PC-9 (cell line): ENCODE results near the gene OSM. TPM values are rescaled to one million over a fixed set of nuclear protein-coding genes. Genes with fewer than 3 reads are reported as not detected.

Experiments
- BruUV-seq: library from RNA; stranded (reverse); fragments of 400-500 nt; replicated peaks from 2 replicates; lab custom pipeline; 2021; lab: Mats Ljungman, UMichigan
- CTCF ChIA-PET: fragments of 300-600 bp; sonication (Branson Sonifier 250); formaldehyde crosslinking; loops from one replicate; lab custom pipeline; 2022; ENCODE audit warnings: antibody characterized with exemption; lab: Charles Lee
- POLR2A ChIA-PET: fragments of 300-600 bp; sonication (Branson Sonifier 250); formaldehyde crosslinking; loops from one replicate; lab custom pipeline; 2022; ENCODE audit warnings: antibody characterized with exemption; ENCODE audit not compliant: unreplicated experiment; lab: Charles Lee
- DNase-seq, 2 experiments: peaks; one replicate each; pipeline versions ENCODE4 v3.0.0 to v3.0.0-alpha.2; 2015 to 2022; ENCODE audit warnings: mixed read lengths in 1 of 2
- H2AFZ ChIP-seq: fragments of 200-600 bp; sonication (generic); 2 replicates; pipeline ENCODE4 v1.8.1; 2017; ENCODE audit warnings: antibody characterized with exemption
- H3F3A ChIP-seq: fragments of 200-600 bp; sonication (generic); 2 replicates; pipeline ENCODE4 v1.8.1; 2017; ENCODE audit warnings: antibody characterized with exemption, mild to moderate bottlenecking, low read depth; ENCODE audit not compliant: insufficient read depth
- H3K27ac ChIP-seq: fragments of 200-600 bp; sonication (generic); 2 replicates; pipeline ENCODE4 v1.6.1; 2016; ENCODE audit warnings: mixed run types
- H3K27me3 ChIP-seq: fragments of 200-600 bp; sonication (generic); 2 replicates; pipeline ENCODE4 v1.6.1; 2016; ENCODE audit warnings: low read depth, mixed run types; ENCODE audit not compliant: insufficient read depth
- H3K36me3 ChIP-seq: fragments of 200-600 bp; sonication (generic); 2 replicates; pipeline ENCODE4 v1.6.1; 2016; ENCODE audit warnings: low read depth, mixed run types
- H3K4me1 ChIP-seq: fragments of 200-600 bp; sonication (generic); replicated peaks from 2 replicates; pipeline ENCODE4 v1.6.1; 2016; ENCODE audit warnings: mixed run types; ENCODE audit not compliant: insufficient read depth
- H3K4me2 ChIP-seq: fragments of 200-600 bp; sonication (generic); 2 replicates; pipeline ENCODE4 v1.6.1; 2017; ENCODE audit warnings: mixed run types
- H3K4me3 ChIP-seq: fragments of 200-600 bp; sonication (generic); 2 replicates; pipeline ENCODE4 v1.6.1; 2016; ENCODE audit warnings: mixed run types
- H3K79me2 ChIP-seq: fragments of 200-600 bp; sonication (generic); 2 replicates; pipeline ENCODE4 v1.6.1; 2017; ENCODE audit warnings: low read depth, mixed run types
- H3K9me2 ChIP-seq: fragments of 200-600 bp; sonication (generic); 2 replicates; pipeline ENCODE4 v1.8.1; 2017; ENCODE audit warnings: mild to moderate bottlenecking; ENCODE audit not compliant: insufficient read depth
- H3K9me3 ChIP-seq: fragments of 200-600 bp; sonication (generic); 2 replicates; pipeline ENCODE4 v1.8.1; 2016; ENCODE audit warnings: low read depth; ENCODE audit not compliant: insufficient read depth
- H4K20me1 ChIP-seq: fragments of 200-600 bp; sonication (generic); 2 replicates; pipeline ENCODE4 v1.8.1; 2017; ENCODE audit not compliant: insufficient read depth
- EZH2 ChIP-seq: fragments of 200-600 bp; sonication (generic); IDR thresholded peaks from 2 replicates; pipeline ENCODE4 v1.8.0; 2017; ENCODE audit warnings: antibody characterized with exemption, low read depth
- intact Hi-C: fragments of 100-400 bp; cut with micrococcal nuclease; formaldehyde crosslinking; loops from one replicate; pipeline ENCODE4 v1.10.0; 2022; ENCODE audit not compliant: unreplicated experiment
- total RNA-seq: library from RNA; stranded (reverse); gene quantifications from 2 replicates; pipeline ENCODE4 v1.2.3, GENCODE V29; 2021
- TF ChIP-seq, protein P1 (sequence below): fragments of 200-600 bp; sonication (generic); conservative IDR thresholded peaks from 2 replicates; pipeline ENCODE4 v1.6.1; 2017; ENCODE audit warnings: mixed run types, antibody characterized with exemption, mild to moderate bottlenecking, moderate library complexity

The OSM gene
- total RNA-seq, 1 experiment from 2014 or later, result not detected

DNA sequence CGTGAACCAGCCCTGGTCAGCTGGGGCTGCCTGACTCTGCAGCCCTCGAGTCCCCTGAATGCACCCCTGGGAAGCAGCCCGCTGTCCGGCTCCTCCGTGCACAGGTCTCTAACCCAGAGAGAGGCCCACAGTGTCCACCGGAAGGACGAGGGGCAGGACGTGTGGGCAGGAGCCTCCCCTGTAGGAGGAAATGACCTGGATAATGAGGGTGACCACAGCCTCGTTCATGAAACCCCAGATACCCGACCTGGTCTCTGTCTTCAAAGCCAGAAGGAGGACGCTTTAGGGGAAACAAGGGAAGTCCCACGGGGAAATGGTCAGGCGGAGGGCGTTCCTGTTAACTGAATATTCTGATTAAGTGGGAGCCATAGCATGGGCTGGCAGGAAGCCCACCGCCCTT is 43.3 kb downstream of the OSM start:
- peak overlapping the region; percentile 50 for H3K4me2 ChIP-seq
- no peak for DNase-seq
- ChIA-PET CTCF (no interaction called here), POLR2A (no interaction called here)
- H3K27me3 ChIP-seq, result no peaks in the 10 kb centered on the region
- peaks cover 58% of the 10 kb centered on the region for H3K4me1 ChIP-seq
- H3K9me2 ChIP-seq, result no peaks in the 10 kb centered on the region
- H2AFZ ChIP-seq, result no peak overlapping the region
- no peaks in the 10 kb centered on the region for H4K20me1 ChIP-seq
- peaks cover 44% of the 10 kb centered on the region for H3F3A ChIP-seq
- H3K9me3 ChIP-seq, result no peaks in the 10 kb centered on the region
- intact Hi-C loops, result no loop called here
- TF ChIP-seq, protein P1, sequence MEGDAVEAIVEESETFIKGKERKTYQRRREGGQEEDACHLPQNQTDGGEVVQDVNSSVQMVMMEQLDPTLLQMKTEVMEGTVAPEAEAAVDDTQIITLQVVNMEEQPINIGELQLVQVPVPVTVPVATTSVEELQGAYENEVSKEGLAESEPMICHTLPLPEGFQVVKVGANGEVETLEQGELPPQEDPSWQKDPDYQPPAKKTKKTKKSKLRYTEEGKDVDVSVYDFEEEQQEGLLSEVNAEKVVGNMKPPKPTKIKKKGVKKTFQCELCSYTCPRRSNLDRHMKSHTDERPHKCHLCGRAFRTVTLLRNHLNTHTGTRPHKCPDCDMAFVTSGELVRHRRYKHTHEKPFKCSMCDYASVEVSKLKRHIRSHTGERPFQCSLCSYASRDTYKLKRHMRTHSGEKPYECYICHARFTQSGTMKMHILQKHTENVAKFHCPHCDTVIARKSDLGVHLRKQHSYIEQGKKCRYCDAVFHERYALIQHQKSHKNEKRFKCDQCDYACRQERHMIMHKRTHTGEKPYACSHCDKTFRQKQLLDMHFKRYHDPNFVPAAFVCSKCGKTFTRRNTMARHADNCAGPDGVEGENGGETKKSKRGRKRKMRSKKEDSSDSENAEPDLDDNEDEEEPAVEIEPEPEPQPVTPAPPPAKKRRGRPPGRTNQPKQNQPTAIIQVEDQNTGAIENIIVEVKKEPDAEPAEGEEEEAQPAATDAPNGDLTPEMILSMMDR, result no peak
- TF ChIP-seq EZH2, result no peak
- peak overlapping the region; percentile 89 for H3K27ac ChIP-seq
- BruUV-seq, result no TSS peak
- no peaks in the 10 kb centered on the region for H3K36me3 ChIP-seq
- no peak overlapping the region for H3K4me3 ChIP-seq
- H3K79me2 ChIP-seq, result no peaks in the 10 kb centered on the region

DNA sequence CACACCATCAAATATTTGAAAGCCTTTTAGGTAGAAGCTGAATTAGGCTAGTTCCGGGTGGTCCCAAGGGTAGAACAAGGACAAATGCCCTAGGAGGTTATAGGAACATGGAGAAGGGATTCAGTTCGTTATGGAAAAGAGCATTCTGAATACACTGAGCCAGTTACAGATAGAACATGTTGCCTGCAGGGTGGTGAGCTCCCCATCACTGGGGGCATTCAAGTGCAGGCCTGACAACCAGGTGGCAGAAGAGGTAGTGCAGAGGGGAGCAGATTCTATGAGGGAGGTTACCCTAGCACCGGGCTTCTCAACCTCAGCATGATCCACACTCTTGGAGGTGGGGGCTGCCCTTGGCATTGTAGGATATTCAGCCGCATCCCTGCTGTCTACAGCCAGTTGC is 44.3 kb downstream of the OSM start:
- Histone ChIP-seq H4K20me1 (no peaks in the 10 kb centered on the region), H3K36me3 (no peaks in the 10 kb centered on the region), H3K79me2 (no peaks in the 10 kb centered on the region), H3K27me3 (no peaks in the 10 kb centered on the region), H3K9me3 (no peaks in the 10 kb centered on the region), H3K4me2 (no peak overlapping the region), H3K9me2 (no peaks in the 10 kb centered on the region), H3K4me3 (no peak overlapping the region), H3K27ac (0 out of 2 replicates have a peak overlapping the region, but pooled peaks have one; percentile 89), H3K4me1 (peaks cover 48% of the 10 kb centered on the region), H3F3A (peaks cover 36% of the 10 kb centered on the region), H2AFZ (no peak overlapping the region)
- ChIA-PET POLR2A (no interaction called here), CTCF (no interaction called here)
- no peak for DNase-seq
- no TSS peak for BruUV-seq
- TF ChIP-seq, protein P1, result no peak
- no peak for TF ChIP-seq EZH2
- intact Hi-C loops, result no loop called here

DNA sequence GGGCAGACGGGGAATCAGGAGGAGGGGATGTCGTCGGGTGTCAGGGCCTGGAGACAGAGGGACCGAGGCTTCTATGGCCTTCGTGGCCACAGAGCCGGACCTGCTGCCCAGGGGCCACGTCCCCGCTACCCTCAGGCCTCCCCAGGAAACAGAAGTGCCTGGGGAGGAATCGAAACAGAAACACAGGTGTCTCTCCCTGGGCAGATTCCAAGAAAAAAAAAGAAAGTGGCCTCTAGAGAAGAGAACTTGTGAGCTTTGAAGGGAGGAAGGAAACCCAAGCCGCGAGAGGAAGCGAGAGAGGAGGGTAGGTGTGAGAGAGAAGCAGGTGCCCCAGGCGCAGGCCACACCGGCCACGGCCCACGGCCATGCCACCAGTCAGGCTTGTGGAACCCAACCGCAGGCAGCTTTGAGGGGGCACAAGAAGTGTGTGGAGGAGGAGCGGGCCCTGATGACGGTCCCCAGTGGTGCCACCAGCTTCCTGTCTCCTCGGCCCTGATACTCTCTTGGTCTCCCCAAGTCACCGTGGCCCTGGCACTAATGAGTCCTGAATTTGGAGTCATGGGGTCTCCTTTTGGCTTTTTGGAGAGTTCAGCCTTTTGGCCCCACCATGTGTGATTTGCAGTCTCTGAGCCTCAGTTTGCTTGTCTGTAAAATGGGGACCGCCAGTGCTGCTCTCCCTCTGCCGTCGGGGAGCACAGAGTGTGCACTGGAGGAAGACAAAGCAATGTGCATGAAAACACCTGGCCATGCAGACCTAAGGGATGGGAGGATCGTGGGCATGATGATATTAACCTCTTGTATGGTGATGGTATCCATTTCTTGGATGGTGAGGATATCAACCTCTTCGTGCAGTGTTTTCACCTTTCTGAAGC is 45.3 kb downstream of the OSM start:
- TF ChIP-seq, protein P1, result no peak
- no peak for TF ChIP-seq EZH2
- peaks cover 41% of the 10 kb centered on the region for H3K4me1 ChIP-seq
- BruUV-seq, result no TSS peak
- H3K4me3 ChIP-seq, result no peak overlapping the region
- peaks cover 38% of the 10 kb centered on the region for H3F3A ChIP-seq
- no peak overlapping the region for H3K4me2 ChIP-seq
- no peak for DNase-seq
- H2AFZ ChIP-seq, result no peak overlapping the region
- no peaks in the 10 kb centered on the region for H3K79me2 ChIP-seq
- intact Hi-C loops, result no loop called here
- H3K36me3 ChIP-seq, result no peaks in the 10 kb centered on the region
- H3K9me2 ChIP-seq, result no peaks in the 10 kb centered on the region
- POLR2A ChIA-PET, result no interaction called here
- CTCF ChIA-PET, result no interaction called here
- no peak overlapping the region for H3K27ac ChIP-seq
- H4K20me1 ChIP-seq, result no peaks in the 10 kb centered on the region
- H3K9me3 ChIP-seq, result no peaks in the 10 kb centered on the region
- H3K27me3 ChIP-seq, result no peaks in the 10 kb centered on the region
